ENCODE measurements around the gene TWNK. TPM values are rescaled to one million over a fixed set of nuclear protein-coding genes. Genes with fewer than 3 reads are reported as not detected.

The TWNK gene
- total RNA-seq, 4 donors from 2014 or later = 7.6 to 9.0 (median 8.1) TPM

GRCh38 chr10:100980311-100980710 lies 7.0 kb upstream of the TWNK start:
- Histone ChIP-seq H3K27me3 (no peaks in the 10 kb centered on the region), H3K4me3 (no peak overlapping the region), H3K27ac (no peak overlapping the region), H3K9me3 (no peaks in the 10 kb centered on the region), H3K36me3 (peaks cover 39% of the 10 kb centered on the region), H3K4me1 (no peaks in the 10 kb centered on the region)
- WGBS = no CpG with 5 or more reads among the region's 2 CpGs
- peak in 1 of 2 donors; percentile 35 for DNase-seq (ENCODE audit: low spot score in 2 of 2)
- no peak for TF ChIP-seq POLR2AphosphoS5 (IDR thresholded peaks at IDR 0.05)
- TF ChIP-seq CTCF (IDR thresholded peaks at IDR 0.05) = no peak
- no peak for TF ChIP-seq EP300 (IDR thresholded peaks at IDR 0.05)
- TF ChIP-seq POLR2A (IDR thresholded peaks at IDR 0.05) = no peak

- no peaks in the 10 kb centered on the region for H3K4me1 ChIP-seq
- TF ChIP-seq CTCF (IDR thresholded peaks at IDR 0.05) (no peak), POLR2A (IDR thresholded peaks at IDR 0.05) (no peak), POLR2AphosphoS5 (IDR thresholded peaks at IDR 0.05) (no peak), EP300 (IDR thresholded peaks at IDR 0.05) (no peak)
- no peaks in the 10 kb centered on the region for H3K27me3 ChIP-seq
- 92% methylated on average over 7 of the region's 7 CpGs for WGBS
- H3K36me3 ChIP-seq = peaks cover 39% of the 10 kb centered on the region
- no peaks in the 10 kb centered on the region for H3K9me3 ChIP-seq
- H3K27ac ChIP-seq = no peak overlapping the region
- DNase-seq (ENCODE audit: low spot score in 2 of 2) = peak; percentile 34 to 64
- no peak overlapping the region for H3K4me3 ChIP-seq
These were observed 6.6 kb upstream of the TWNK start for GRCh38 chr10:100980711-100981110.

- H3K36me3 ChIP-seq = peaks cover 39% of the 10 kb centered on the region
- DNase-seq (ENCODE audit: low spot score in 2 of 2) = peak in 1 of 2 donors; percentile 24
These were observed 6.1 kb upstream of the TWNK start for GRCh38 chr10:100981178-100981772.

GRCh38 chr10:100982916-100983830 lies 4.2 kb upstream of the TWNK start:
- TF ChIP-seq EP300 (IDR thresholded peaks at IDR 0.05) (no peak), CTCF (IDR thresholded peaks at IDR 0.05) (no peak), POLR2A (IDR thresholded peaks at IDR 0.05) (no peak), POLR2AphosphoS5 (IDR thresholded peaks at IDR 0.05) (no peak)
- peaks cover 39% of the 10 kb centered on the region for H3K36me3 ChIP-seq
- 84% methylated on average over 11 of the region's 24 CpGs for WGBS
- no peak overlapping the region for H3K4me3 ChIP-seq
- no peaks in the 10 kb centered on the region for H3K9me3 ChIP-seq
- H3K27me3 ChIP-seq = no peaks in the 10 kb centered on the region
- DNase-seq (ENCODE audit: low spot score in 2 of 2) = peak; percentile 56 to 69
- peaks cover 20% of the 10 kb centered on the region for H3K4me1 ChIP-seq
- no peak overlapping the region for H3K27ac ChIP-seq

More at GRCh38 chr10:100981178-100981772, 6.1 kb upstream of the TWNK start:
- TF ChIP-seq POLR2AphosphoS5 (IDR thresholded peaks at IDR 0.05) = no peak
- TF ChIP-seq POLR2A (IDR thresholded peaks at IDR 0.05) = no peak
- TF ChIP-seq EP300 (IDR thresholded peaks at IDR 0.05) = no peak
- no peak for TF ChIP-seq CTCF (IDR thresholded peaks at IDR 0.05)
- Histone ChIP-seq H3K4me1 (peaks cover 5% of the 10 kb centered on the region), H3K27me3 (no peaks in the 10 kb centered on the region), H3K4me3 (no peak overlapping the region), H3K9me3 (no peaks in the 10 kb centered on the region), H3K27ac (no peak overlapping the region)
- WGBS = 91% methylated on average over 5 of the region's 5 CpGs

Measured in suprapubic skin (tissue), 4 donors.